CD14-positive monocyte (primary cell): Measurements from ENCODE around the gene PPM1F. TPM values are rescaled to one million over a fixed set of nuclear protein-coding genes. Genes with fewer than 3 reads are reported as not detected.
"Not testable (repeated sequence)": the region's sequence is repeated elsewhere in the genome, so short reads cannot be mapped to it uniquely, and the experiment has no call there.

Source experiments
- DNase-seq, 3 donors: peaks; one replicate each; pipeline ENCODE4 v3.0.0-alpha.2; 2011 to 2022
- H2AFZ ChIP-seq: 2 replicates; pipeline ENCODE4 v1.6.0; 2012; ENCODE audit warnings: mild to moderate bottlenecking, low read depth, low read length, inconsistent platforms; ENCODE audit not compliant: insufficient read depth, poor library complexity, severe bottlenecking
- H3K27ac ChIP-seq, 2 donors: 1 replicate in 1 of 2; 2 replicates in 1 of 2; pipeline ENCODE4 v1.5.1; 2012 to 2013; ENCODE audit warnings: low read length in 2 of 2, control low read depth in 1 of 2, inconsistent platforms in 1 of 2, low read depth in 1 of 2, mild to moderate bottlenecking in 1 of 2
- H3K27me3 ChIP-seq, 2 donors: one replicate each; pipeline versions ENCODE4 v1.6.0 to v1.6.1; 2011 to 2013; ENCODE audit warnings: low read length in 2 of 2; ENCODE audit not compliant: control insufficient read depth in 2 of 2, insufficient read depth in 2 of 2
- H3K36me3 ChIP-seq, 2 donors: replicated peaks in 1 of 2; 1 replicate in 1 of 2; 2 replicates in 1 of 2; pipeline versions ENCODE4 v1.5.1 to v1.6.1; 2012 to 2013; ENCODE audit warnings: low read length in 2 of 2, control low read depth in 1 of 2, inconsistent platforms in 1 of 2, mild to moderate bottlenecking in 1 of 2; ENCODE audit not compliant: insufficient read depth in 2 of 2, control insufficient read depth in 1 of 2
- H3K4me1 ChIP-seq, 2 donors: 1 replicate in 1 of 2; 2 replicates in 1 of 2; pipeline versions ENCODE4 v1.5.1 to v1.6.1; 2012 to 2013; ENCODE audit warnings: low read length in 2 of 2, control low read depth in 1 of 2, inconsistent platforms in 1 of 2, mild to moderate bottlenecking in 1 of 2, moderate library complexity in 1 of 2; ENCODE audit not compliant: insufficient read depth in 2 of 2, control insufficient read depth in 1 of 2
- H3K4me2 ChIP-seq: replicated peaks from 2 replicates; pipeline ENCODE3; 2012; ENCODE audit warnings: low read length, moderate library complexity, mild to moderate bottlenecking; ENCODE audit not compliant: poor library complexity, severe bottlenecking; ENCODE audit errors: extremely low read depth
- H3K4me3 ChIP-seq, 3 experiments: fragments of 200-600 bp in 1 of 3; sonication (generic) in 1 of 3; replicated peaks in 1 of 3; 1 replicate in 2 of 3; 2 replicates in 1 of 3; pipeline ENCODE4 v1.5.1; 2011 to 2013; ENCODE audit warnings: low read length in 3 of 3, mild to moderate bottlenecking in 3 of 3, control low read depth in 2 of 3, low read depth in 2 of 3, inconsistent platforms in 1 of 3, moderate library complexity in 1 of 3
- H3K79me2 ChIP-seq: 2 replicates; pipeline ENCODE4 v1.6.0; 2012; ENCODE audit warnings: mild to moderate bottlenecking, control low read depth, inconsistent platforms, low read length, moderate library complexity; ENCODE audit not compliant: insufficient read depth
- H3K9ac ChIP-seq: 2 replicates; pipeline ENCODE4 v1.6.0; 2017; ENCODE audit warnings: low read length, mild to moderate bottlenecking; ENCODE audit not compliant: insufficient read depth, poor library complexity, severe bottlenecking
- H3K9me3 ChIP-seq, 2 donors: replicated peaks in 1 of 2; 1 replicate in 1 of 2; 2 replicates in 1 of 2; pipeline versions ENCODE4 v1.5.1 to v1.6.1; 2012 to 2013; ENCODE audit warnings: low read length in 2 of 2, control low read depth in 1 of 2; ENCODE audit not compliant: control insufficient read depth in 1 of 2, insufficient read depth in 1 of 2
- H4K20me1 ChIP-seq: 2 replicates; pipeline ENCODE4 v1.6.0; 2012; ENCODE audit warnings: mild to moderate bottlenecking, low read length, control low read depth, moderate library complexity; ENCODE audit not compliant: insufficient read depth
- H3K27ac Mint-ChIP-seq, 7 donors: one replicate each; pipeline ENCODE4 v1.8.0; 2020; ENCODE audit warnings: mild to moderate bottlenecking in 7 of 7, mixed read lengths in 7 of 7, moderate library complexity in 6 of 7, inconsistent platforms in 2 of 7
- H3K27me3 Mint-ChIP-seq, 3 donors: one replicate each; pipeline ENCODE4 v1.8.0; 2021 to 2022; ENCODE audit warnings: low read depth in 3 of 3, mild to moderate bottlenecking in 3 of 3, mixed read lengths in 3 of 3, moderate library complexity in 3 of 3, inconsistent platforms in 1 of 3
- H3K36me3 Mint-ChIP-seq, 2 donors: one replicate each; pipeline ENCODE4 v1.8.0; 2020; ENCODE audit warnings: mixed read lengths in 2 of 2, inconsistent platforms in 1 of 2, mild to moderate bottlenecking in 1 of 2
- H3K4me1 Mint-ChIP-seq: one replicate; pipeline ENCODE4 v1.8.0; 2020; ENCODE audit warnings: mild to moderate bottlenecking, mixed read lengths
- H3K4me3 Mint-ChIP-seq, 2 donors: one replicate each; pipeline ENCODE4 v1.8.0; 2020; ENCODE audit warnings: mild to moderate bottlenecking in 2 of 2, mixed read lengths in 2 of 2, moderate library complexity in 1 of 2
- H3K9me3 Mint-ChIP-seq, 7 donors: one replicate each; pipeline ENCODE4 v1.8.0; 2020 to 2022; ENCODE audit warnings: mixed read lengths in 7 of 7, mild to moderate bottlenecking in 6 of 7, moderate library complexity in 6 of 7, inconsistent platforms in 2 of 7
- CTCF ChIP-seq: fragments of 200-600 bp; IDR thresholded peaks from one replicate; pipeline ENCODE4 v1.8.0; 2022; ENCODE audit warnings: antibody characterized with exemption, mild to moderate bottlenecking
- WGBS: methylation state at CpG from one replicate; pipeline ENCODE4 v1.1.5; 2013; ENCODE audit warnings: missing lambda C conversion rate; ENCODE audit not compliant: insufficient coverage; 5-methylcytosine and 5-hydroxymethylcytosine counted together
- intact Hi-C, 2 donors: fragments of 100-400 bp; cut with micrococcal nuclease; formaldehyde crosslinking; loops; one replicate each; pipeline versions ENCODE4 v1.15.0 to v1.15.1; 2023
- polyA plus RNA-seq, 3 donors: library from polyadenylated mRNA; depleted of rRNA in 1 of 3; unstranded in 2 of 3; stranded (reverse) in 1 of 3; fragments of 300-500 nt in 2 of 3; fragments of >200 nt in 1 of 3; fragmentation: Illumina TruSeq in 2 of 3; gene quantifications; 1 replicate in 2 of 3; 2 replicates in 1 of 3; pipeline ENCODE4 v1.2.3, GENCODE V29; 2012 to 2021

Gene PPM1F
- polyA plus RNA-seq, 3 donors: 28.8 to 95.0 (median 37.2) TPM

GRCh38 chr22:21896951-21897513 lies 55.6 kb downstream of the PPM1F start:
- intact Hi-C loops: no loop called here
- Histone ChIP-seq H2AFZ (no peak overlapping the region), H3K9me3 (no peaks in the 10 kb centered on the region), H3K27ac (no peak overlapping the region), H4K20me1 (no peaks in the 10 kb centered on the region), H3K36me3 (no peaks in the 10 kb centered on the region), H3K27me3 (no peaks in the 10 kb centered on the region), H3K79me2 (no peaks in the 10 kb centered on the region), H3K4me3 (no peak overlapping the region), H3K4me2 (no peak overlapping the region), H3K4me1 (no peaks in the 10 kb centered on the region), H3K9ac (no peak overlapping the region)
- Mint-ChIP-seq H3K9me3 (peaks cover 0 to 7% (median 0%) of the 10 kb centered on the region in 7 donors), H3K4me3 (no peak overlapping the region), H3K4me1 (no peaks in the 10 kb centered on the region), H3K27ac (peak overlapping the region in 1 of 7 donors; percentile 42), H3K36me3 (no peaks in the 10 kb centered on the region), H3K27me3 (peaks cover 1 to 10% (median 5%) of the 10 kb centered on the region in 3 donors)
- no CpG with 5 or more reads among the region's 5 CpGs for WGBS
- no peak for DNase-seq
- no peak for TF ChIP-seq CTCF

GRCh38 chr22:21896275-21896674 lies 56.4 kb downstream of the PPM1F start:
- H3K27me3 ChIP-seq, intact Hi-C loops, H3K4me1 ChIP-seq: not testable (repeated sequence)

More at GRCh38 chr22:21896275-21896674, 56.4 kb downstream of the PPM1F start:
- H3K4me3 ChIP-seq, H4K20me1 ChIP-seq, DNase-seq, H3K79me2 ChIP-seq, H2AFZ ChIP-seq, H3K27ac ChIP-seq, H3K9me3 Mint-ChIP-seq, H3K4me2 ChIP-seq, H3K4me3 Mint-ChIP-seq, H3K36me3 Mint-ChIP-seq, H3K4me1 Mint-ChIP-seq, H3K36me3 ChIP-seq, H3K9me3 ChIP-seq, H3K27ac Mint-ChIP-seq, H3K27me3 Mint-ChIP-seq, H3K9ac ChIP-seq: not testable (repeated sequence)
- WGBS: 100% methylated on average over 1 of the region's 4 CpGs
